Lung (tissue), 12 donors: ENCODE measurements around the gene PTGDR. TPM values are rescaled to one million over a fixed set of nuclear protein-coding genes. Genes with fewer than 3 reads are reported as not detected.
A peak's percentile ranks its signal among the peaks of the same experiment; 100 is the strongest.

ENCODE experiments used
- ATAC-seq: fragments of 200-7000 bp; cut with Tn5 transposase; one replicate; pipeline ENCODE4 v1.9.1; 2020; ENCODE audit warnings: moderate number of reproducible peaks; ENCODE audit not compliant: insufficient read depth, low FRiP score
- DNase-seq, 3 donors: peaks; one replicate each; pipeline ENCODE4 v3.0.0-alpha.2; 2013 to 2017
- H3K27ac ChIP-seq, 2 donors: one replicate each; pipeline ENCODE4 v1.5.1; 2013; ENCODE audit warnings: mild to moderate bottlenecking in 2 of 2, moderate library complexity in 2 of 2, control low read depth in 1 of 2, inconsistent platforms in 1 of 2, low read depth in 1 of 2, low read length in 1 of 2
- H3K27me3 ChIP-seq, 3 donors: one replicate each; pipeline ENCODE4 v1.5.1; 2013; ENCODE audit warnings: low read length in 2 of 3; ENCODE audit not compliant: control insufficient read depth in 3 of 3, insufficient read depth in 3 of 3
- H3K36me3 ChIP-seq, 4 donors: one replicate each; pipeline ENCODE4 v1.5.1; 2013; ENCODE audit warnings: low read length in 4 of 4, mild to moderate bottlenecking in 1 of 4, moderate library complexity in 1 of 4; ENCODE audit not compliant: control insufficient read depth in 4 of 4, insufficient read depth in 4 of 4
- H3K4me1 ChIP-seq, 5 donors: one replicate each; pipeline ENCODE4 v1.5.1; 2013; ENCODE audit warnings: low read length in 5 of 5, mild to moderate bottlenecking in 2 of 5, moderate library complexity in 1 of 5; ENCODE audit not compliant: control insufficient read depth in 5 of 5, insufficient read depth in 5 of 5
- H3K4me3 ChIP-seq: one replicate; pipeline ENCODE4 v1.5.1; 2013; ENCODE audit warnings: mild to moderate bottlenecking, control low read depth, moderate library complexity
- H3K9ac ChIP-seq, 2 donors: one replicate each; pipeline ENCODE4 v1.5.1; 2013; ENCODE audit warnings: low read length in 2 of 2, control low read depth in 1 of 2; ENCODE audit not compliant: insufficient read depth in 1 of 2
- H3K9me3 ChIP-seq, 4 donors: one replicate each; pipeline ENCODE4 v1.5.1; 2013; ENCODE audit warnings: low read length in 3 of 4, mild to moderate bottlenecking in 1 of 4, moderate library complexity in 1 of 4; ENCODE audit not compliant: control insufficient read depth in 4 of 4, insufficient read depth in 3 of 4
- WGBS, 2 donors: extraction: QIAGEN DNeasy Blood & Tissue Kit; methylation state at CpG; one replicate each; pipeline ENCODE4 v1.1.7; 2013; 5-methylcytosine and 5-hydroxymethylcytosine counted together
- polyA plus RNA-seq, 2 donors: library from polyadenylated mRNA; stranded (reverse); fragments of 200-250 nt; gene quantifications; one replicate each; pipeline ENCODE4 v1.2.1, GENCODE V29; 2013
- total RNA-seq, 2 donors: library from RNA; depleted of rRNA in 1 of 2; stranded (reverse); fragments of >200 nt in 1 of 2; gene quantifications; one replicate each; pipeline ENCODE4 v1.2.1, GENCODE V29; 2014 to 2021
- TF ChIP-seq, protein P1 (sequence below): IDR thresholded peaks from 2 replicates; pipeline ENCODE4 v1.5.1; 2012; ENCODE audit warnings: mild to moderate bottlenecking; ENCODE audit errors: control extremely low read depth, extremely low read depth
- donor health status: control.
- donor health status: control.
- donor health status: Bipolar disorder and iron deficiency.
- donor health status: healthy.
- donor health status: DM: yes; HTN: yes; CAD: no.

PTGDR gene
- total and polyA plus RNA-seq, 4 donors, result 0.31 to 1.7 (median 0.70) TPM

DNA sequence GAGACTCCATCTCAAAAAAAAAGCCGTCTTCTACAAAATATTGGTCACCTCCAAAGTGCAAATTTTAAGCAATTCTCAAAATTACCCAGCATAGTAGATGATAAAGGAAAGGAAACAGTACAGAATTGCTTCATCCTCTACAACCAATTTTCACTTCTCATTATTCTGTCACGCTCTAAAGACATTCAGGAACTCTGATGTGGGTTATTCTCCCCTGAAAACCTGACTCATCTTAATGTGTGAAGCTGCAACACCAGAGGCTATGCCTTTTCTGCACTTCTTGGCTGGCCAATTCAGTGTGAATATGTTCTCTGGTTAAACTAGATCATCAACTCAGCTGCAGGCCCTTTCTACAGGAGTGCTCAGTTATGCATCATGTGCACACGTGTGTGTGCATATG is 57.6 kb downstream of the PTGDR start:
- H3K27ac ChIP-seq, result peak overlapping the region in 1 of 2 donors; percentile 31
- TF ChIP-seq, protein P1, sequence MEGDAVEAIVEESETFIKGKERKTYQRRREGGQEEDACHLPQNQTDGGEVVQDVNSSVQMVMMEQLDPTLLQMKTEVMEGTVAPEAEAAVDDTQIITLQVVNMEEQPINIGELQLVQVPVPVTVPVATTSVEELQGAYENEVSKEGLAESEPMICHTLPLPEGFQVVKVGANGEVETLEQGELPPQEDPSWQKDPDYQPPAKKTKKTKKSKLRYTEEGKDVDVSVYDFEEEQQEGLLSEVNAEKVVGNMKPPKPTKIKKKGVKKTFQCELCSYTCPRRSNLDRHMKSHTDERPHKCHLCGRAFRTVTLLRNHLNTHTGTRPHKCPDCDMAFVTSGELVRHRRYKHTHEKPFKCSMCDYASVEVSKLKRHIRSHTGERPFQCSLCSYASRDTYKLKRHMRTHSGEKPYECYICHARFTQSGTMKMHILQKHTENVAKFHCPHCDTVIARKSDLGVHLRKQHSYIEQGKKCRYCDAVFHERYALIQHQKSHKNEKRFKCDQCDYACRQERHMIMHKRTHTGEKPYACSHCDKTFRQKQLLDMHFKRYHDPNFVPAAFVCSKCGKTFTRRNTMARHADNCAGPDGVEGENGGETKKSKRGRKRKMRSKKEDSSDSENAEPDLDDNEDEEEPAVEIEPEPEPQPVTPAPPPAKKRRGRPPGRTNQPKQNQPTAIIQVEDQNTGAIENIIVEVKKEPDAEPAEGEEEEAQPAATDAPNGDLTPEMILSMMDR, result no peak
- WGBS, 2 donors, result 48 to 61% methylated on average over 3 of the region's 3 CpGs

DNA sequence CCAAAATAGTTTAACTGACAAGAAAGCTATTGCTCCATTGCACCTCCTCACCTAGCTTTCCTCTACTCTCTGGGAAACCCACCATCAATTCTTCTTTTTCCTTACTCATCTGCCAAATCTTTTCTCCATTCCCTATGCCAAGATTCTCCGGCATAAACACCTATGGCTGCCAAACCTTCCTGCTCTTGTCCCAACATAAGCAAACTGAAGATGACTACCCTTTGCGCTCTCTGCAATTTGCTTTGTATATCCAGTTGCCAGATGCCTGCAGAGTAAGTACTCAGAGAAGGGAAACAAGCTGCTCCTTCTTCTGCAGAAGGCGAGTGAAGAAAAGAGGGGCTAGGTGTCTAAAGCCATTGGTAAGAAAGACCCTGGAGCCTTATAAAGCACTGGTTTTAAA is 58.1 kb downstream of the PTGDR start:
- Histone ChIP-seq H3K27ac (no peak overlapping the region), H3K36me3 (no peaks in the 10 kb centered on the region), H3K27me3 (no peaks in the 10 kb centered on the region), H3K9ac (no peak overlapping the region), H3K9me3 (peaks cover 0 to 12% (median 0%) of the 10 kb centered on the region in 4 donors), H3K4me1 (peaks cover 0 to 25% (median 9%) of the 10 kb centered on the region in 5 donors), H3K4me3 (no peak overlapping the region)
- DNase-seq, result no peak
- ATAC-seq, result no peak
- TF ChIP-seq, protein P1, result no peak
- WGBS, 2 donors, result 89 to 92% methylated on average over 3 of the region's 3 CpGs

More for the DNA sequence above, 57.6 kb downstream of the PTGDR start:
- peaks cover 0 to 22% (median 9%) of the 10 kb centered on the region in 5 donors for H3K4me1 ChIP-seq
- H3K27me3 ChIP-seq, result no peaks in the 10 kb centered on the region
- H3K9me3 ChIP-seq, result peaks cover 0 to 12% (median 0%) of the 10 kb centered on the region in 4 donors
- no peak overlapping the region for H3K4me3 ChIP-seq
- no peak for ATAC-seq
- no peak for DNase-seq
- H3K9ac ChIP-seq, result no peak overlapping the region
- H3K36me3 ChIP-seq, result no peaks in the 10 kb centered on the region

Other genes starting within 250 kb of the PTGDR start
- 100 to 1,000 TPM in 1 of 2 donors, 1 to 10 TPM in 1; 9.7 to 116 TPM for gene NID2, start 198.6 kb upstream of the PTGDR start, total RNA-seq
- 1 to 10 TPM; 3.4 to 6.0 TPM for gene NID2, start 198.6 kb upstream of the PTGDR start, polyA plus RNA-seq
- gene PTGER2, start 46.6 kb downstream of the PTGDR start, total RNA-seq, result 1 to 10 TPM; 3.7 to 9.8 TPM
- gene PTGER2, start 46.6 kb downstream of the PTGDR start, polyA plus RNA-seq, result 10 to 100 TPM in 1 of 2 donors, 1 to 10 TPM in 1; 2.0 to 20.6 TPM